KG1 (cell line): ENCODE data around the gene NEFH.

Source experiments
- DNase-seq: peaks from one replicate; lab custom pipeline; 2025; lab: John Stamatoyannopoulos, UW

Gene NEFH

DNA sequence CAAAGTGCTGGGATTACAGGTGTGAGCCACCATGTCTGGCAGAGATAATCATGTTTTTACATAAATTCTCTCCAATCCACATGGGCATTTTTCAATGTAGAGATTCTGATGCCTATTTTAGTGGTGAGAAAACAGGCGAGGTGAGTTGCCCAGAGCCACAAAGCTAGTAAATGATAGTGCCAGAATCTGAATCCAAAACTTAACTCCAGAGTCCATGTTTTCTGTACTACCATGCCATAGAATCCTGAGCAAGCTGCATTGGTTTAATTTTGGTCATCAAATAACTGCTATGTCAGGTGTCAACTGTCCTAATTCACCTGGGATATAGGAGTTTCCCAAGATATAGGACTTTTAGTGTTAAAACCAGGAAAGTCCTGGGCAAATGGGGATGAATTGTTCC lies 13.6 kb downstream of the NEFH start:
- DNase-seq, result no peak

DNA sequence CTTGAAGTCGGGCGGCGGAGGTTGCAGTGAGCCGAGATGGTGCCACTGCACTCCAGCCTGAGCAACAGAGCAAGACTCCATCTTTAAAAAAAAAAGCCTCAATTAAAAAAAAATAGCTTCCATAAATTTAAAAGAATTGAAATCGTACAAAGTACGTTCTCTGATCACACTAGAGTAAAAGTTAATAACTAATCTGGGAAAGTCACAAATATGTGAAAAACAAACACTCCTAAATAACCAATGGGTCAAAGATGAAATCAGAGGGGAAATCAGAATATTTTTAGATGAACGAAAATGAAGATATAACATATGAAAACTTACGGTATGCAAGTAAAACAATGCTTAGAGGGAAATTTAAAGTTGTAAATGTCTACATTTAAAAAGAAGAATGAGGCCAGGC lies 19.8 kb downstream of the NEFH start:
- no peak for DNase-seq

DNA sequence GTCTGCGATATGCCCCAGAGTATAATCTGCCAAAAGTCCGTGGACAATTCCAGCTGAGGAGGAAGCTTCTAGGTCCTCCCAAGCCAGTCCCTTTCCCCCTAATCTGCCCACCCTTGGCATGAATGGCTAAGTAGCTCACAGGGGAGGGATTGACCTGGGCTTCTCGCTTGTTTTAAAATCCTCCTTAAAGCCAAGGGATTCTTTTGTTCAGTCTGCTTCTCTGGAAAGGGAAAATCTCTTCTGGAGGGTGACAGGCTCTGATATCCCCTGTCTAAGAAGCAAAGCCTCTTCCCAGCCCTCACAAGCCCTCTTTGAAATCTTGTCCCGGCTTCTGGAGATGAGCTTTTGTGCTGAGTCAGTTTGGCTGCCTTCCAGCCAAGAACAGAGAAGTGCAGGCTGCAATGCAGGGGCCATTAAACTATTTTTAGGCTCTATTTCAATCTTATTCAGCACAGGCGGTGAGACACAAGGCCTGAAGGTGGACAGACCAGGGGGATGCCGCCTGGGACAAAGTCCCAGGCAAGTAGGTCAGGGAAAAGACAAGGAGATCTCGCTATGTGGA lies 23.9 kb downstream of the NEFH start:
- no peak for DNase-seq

DNA sequence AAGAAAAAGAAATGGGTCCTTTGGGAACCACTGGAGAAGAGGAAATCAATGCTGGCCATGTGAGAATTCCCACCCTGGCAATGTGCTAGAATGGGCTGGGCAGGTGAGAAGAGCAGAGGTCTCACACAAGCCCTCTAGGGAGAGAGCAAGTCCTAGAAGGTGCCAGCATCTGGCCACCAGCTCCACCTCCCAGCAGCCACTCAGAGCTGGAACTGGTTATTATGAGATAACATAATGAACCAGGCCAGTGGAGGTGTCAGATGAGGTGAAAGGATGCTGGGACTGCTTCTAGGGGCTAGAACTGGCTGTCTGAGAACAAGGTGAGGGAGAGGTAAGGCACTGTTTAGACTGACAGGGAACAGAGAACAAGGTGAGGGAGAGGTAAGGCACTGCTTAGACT lies 29.3 kb downstream of the NEFH start:
- no peak for DNase-seq

DNA sequence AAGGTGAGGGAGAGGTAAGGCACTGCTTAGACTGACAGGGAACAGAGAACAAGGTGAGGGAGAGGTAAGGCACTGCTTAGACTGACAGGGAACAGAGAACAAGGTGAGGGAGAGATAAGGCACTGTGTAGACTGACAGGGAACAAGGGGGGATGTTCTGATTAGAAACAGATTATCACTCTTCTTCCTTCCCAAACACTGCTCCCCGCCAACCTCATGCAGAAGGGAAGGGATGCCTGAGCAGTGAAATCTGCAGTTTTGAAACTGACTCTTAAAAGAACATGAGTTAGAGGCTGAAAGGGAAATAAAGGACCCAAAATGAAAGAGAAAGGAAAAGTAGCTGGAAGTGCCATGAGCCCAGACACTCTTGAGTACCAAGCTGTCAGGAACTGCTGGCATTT lies 29.8 kb downstream of the NEFH start:
- no peak for DNase-seq

DNA sequence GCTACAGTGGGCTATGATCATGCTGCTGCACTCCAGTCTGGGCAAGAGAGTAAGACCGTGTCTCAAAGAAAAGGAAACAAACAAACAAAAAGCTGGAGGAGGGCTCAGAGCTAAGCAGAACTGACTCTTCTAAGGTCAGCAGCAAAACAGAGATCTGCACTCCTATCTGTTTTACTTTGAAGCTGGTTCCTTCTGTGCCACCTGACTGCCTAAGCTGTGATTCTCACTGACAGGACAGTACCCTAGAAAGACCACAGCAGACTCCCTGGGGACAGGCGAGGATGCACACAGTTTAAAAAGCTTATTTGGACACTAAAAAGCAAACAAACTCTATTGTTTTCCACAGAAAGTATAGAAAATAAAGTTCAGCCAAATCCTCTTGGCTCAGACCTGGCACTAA lies 30.5 kb downstream of the NEFH start:
- DNase-seq, result no peak

DNA sequence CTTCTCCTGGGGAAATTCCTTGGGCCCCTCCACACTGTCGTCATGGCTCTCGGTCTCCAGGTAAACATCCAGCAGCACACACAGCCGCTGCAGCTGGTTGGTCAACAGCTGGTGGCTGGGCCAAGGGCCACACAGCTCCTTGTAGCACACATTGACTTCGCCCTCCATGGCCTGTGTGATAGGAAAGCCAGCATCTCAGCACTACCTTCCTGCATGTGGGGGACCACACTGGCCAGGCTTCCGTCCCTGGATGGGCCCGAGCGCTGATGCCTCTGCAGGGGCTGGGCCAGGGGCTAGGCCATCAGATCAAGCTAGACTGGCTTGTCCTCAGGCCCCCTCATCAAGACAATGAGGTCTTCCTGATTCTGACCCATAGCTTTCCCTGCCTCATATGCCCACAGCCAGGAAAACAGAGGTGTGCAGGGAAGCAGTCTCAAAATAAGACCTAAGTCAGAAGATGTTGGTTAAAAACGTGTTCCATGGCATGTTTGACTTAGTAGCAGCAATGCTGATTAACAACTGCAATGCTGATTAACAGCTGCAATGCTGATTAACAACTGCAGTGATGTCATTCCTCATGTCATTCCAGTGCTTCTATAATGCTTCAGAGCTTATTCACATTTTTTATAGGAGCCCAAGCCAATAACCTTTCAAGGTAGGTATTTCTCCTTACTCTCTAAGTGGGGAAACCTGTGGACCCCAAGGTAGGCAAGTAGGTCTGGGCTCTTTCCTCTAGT lies 31.3 kb downstream of the NEFH start:
- no peak for DNase-seq

DNA sequence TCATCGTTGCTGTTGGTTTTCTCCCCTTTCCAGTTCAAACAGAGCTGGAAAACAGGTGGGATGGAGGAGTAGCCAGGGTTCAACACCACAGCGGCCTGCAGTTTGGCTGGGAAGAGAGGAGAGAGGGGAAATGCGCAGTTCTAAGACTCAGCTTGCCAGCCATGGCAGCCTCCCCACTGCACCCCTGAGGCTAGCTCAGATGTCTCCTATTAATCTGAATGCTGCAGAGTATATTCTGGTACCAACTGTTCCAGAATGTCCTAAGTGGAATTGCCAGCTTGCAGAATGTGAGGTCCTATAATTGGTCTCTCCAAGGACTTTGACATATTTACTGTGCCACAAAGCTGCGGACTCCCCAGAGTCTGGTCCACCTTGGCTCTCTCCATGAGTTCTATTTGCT lies 32.0 kb downstream of the NEFH start:
- DNase-seq, result no peak

DNA sequence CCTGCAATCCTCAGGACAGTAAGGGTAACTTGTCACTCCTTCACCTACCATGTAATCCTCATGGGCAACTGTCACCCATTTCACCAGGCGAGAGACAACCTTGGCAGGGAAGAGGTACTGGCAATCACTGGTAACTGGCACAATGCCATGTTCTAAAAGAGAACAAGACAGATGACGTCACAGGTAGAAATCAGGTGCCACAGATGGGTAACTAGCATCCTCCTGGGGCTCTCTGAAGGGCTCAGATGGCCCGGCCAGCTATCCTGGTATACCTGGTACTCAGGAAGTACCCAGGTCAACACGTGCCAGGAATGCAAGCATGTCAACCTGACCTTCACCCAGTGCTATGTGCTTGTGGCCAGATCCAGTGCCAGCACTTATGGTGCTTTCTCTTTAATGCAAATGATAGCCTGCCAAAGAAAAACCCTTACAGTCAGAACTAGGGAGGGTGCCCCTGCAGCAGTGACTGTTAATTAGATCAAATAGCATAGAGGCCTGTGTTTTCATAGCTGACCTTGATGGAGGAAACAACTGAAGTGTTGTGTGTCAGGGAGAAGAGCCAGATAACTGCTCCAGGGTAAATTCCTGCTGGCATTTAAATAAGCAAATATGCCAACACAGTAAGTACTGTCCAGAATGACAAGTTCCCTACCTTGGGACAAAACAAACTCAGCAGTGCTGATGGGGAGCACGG lies 37.3 kb downstream of the NEFH start:
- DNase-seq, result no peak

DNA sequence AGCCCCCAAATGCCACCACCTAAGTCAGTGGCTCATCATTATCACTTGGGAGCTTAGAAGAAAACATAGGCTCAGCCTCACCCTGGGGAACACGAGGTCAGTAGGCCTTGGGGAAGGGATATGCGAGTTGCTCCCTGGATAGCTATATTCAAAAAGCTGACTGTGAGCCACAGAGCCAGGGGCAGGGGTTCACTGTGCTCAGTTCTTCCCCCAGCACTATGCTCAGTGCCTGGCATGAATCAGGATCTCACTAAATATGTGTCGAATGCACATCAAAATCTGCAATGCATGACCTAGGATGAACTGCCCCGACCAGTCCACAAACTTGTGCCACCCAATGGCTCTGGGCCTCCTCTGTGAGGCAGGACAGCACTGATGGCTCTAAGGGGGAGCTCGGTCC lies 38.4 kb downstream of the NEFH start:
- DNase-seq, result no peak

DNA sequence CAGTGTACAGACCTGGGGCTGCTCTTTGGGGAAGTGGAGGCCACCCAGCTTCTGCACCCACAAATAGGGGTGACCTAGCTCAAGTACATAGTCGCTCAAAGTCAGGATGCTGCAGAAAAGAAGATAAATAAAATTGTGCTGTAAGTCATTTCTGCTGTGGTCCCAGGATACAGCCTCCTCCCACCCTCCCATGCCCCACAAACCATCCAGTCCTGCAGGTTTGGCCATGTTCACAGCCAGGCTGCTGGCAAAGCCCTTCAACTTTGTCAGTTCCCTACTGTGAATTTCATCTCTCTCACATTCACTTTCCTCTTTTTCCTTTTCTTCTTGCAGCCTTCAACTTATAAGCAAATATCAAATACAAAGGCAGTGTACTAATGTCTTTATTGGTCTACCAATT lies 40.0 kb downstream of the NEFH start:
- DNase-seq, result no peak

DNA sequence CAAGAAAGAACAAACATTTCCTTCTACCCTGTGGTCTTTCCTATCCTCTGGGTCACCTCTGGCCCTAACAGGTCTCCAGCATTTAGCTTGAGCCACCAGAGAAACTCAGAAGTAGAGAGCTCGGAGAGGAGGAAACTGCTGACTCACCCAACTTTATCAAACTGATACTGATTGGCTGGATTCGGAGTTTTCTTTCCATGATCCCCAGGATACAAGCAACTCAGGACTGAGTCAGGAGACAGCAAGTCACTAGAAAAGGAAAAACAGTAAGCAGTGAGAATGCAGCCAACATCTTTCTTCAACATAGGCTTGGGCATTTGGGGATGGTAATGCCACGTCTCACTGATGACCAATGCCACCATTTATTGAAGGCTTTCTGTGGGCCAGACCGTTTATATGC lies 40.8 kb downstream of the NEFH start:
- DNase-seq, result no peak

DNA sequence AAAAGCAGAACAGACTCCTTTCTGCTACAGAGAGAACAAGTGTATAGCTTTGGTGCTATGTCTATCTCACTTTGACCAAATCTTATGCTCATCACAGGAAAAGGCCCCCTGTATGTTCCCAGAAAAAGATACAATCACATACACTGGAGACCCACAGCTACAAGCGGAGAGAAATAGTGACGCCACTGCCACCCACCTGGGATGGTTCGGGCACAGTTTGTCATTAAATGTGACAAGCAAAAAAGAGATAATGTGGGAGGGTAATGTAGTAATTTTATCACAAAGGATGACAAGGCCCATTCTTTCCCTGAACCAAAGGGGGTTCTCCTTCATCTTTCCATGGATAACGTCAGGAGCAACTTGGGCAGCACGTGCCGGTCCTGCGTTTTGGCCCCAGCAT lies 41.5 kb downstream of the NEFH start:
- no peak for DNase-seq

DNA sequence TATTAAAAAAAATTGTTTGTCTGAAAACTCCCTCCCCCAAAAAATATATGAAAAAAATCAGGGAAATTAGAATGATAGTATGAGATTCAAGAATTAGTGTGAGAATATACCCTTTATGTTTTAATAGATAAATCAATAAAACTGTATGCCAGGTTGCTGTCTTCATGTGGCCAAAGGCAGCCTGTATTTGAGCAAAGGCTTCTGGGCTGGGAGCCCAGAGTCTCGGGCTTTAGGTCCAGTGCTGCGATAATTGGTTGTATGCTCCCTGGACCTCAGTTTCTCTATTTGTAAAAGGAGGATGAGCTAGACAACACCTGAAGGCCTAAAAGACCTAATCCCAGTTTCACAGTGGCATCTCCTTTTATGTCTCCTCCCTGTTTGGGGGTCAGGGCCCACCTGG lies 43.7 kb downstream of the NEFH start:
- no peak for DNase-seq

DNA sequence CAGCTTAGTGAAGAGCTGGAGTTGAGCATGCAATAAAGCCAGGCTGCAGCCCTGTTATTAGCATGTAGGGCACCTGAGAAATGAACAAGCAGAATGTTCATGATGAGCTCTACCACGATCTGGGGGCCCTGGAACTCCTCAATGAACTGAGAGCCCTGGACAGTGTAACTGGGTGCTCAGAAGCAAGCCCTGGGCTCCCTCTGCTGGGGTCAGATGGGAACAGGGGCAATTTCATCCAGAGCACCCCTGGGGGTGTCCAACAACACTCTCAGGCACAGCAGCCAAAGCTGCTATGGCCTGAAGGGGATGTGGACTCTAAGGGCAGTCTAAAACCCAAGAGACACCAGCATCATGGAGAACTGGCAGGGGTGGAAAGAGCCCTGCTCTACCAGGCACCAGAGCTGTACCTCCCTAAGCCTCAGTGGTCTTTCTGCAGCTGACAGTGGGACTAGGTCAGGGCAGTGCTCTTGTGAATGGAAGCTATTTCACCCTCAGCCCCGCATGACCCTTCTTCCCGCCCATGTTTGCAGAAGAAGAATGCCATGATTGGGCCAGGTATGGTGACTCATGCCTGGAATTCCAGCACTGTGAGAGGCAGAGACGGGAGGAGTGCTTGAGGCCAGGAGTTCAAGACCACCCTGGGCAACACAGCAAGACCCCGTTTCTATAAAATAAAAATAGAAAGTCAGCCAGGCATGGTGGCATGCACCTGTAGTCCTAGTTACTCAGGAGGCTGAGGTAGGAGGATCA lies 44.6 kb downstream of the NEFH start:
- no peak for DNase-seq

DNA sequence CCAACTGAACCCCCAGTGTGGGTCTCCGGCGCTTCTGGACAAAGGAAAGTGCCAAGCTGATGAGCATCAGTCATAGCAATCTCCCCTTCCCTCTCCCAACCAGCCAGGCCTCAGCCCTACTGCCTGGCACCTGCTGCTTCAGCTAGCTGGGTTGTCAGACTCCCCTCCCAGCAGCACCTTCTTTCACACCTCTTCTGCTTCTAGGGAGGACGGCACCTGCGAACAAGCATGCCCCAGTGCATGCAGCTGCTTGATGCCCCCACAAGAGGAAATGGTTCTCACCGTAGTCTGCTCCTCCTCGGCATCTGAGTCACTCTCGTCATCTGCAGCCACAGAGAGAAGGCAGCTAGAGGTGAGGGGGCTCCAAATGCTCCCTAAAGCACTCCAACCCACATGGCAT lies 48.1 kb downstream of the NEFH start:
- no peak for DNase-seq

DNA sequence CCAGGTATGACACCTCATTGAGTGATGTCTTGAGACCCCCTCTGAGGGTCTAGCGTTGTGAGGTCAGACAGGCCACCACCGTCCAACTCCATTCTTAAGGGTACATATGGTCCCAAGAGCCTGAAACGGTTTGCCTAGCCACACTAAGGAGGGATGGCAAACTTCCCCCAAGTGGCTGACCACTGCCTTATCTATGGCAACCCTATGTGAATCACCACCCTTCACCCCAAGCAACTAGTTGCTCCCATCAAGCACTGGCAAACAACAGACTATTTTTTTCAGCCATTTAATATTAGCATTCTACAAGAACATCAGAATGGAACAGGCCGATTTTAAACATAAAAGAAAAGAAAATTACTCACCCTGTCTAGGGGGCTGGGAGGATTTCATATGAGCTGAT lies 50.7 kb downstream of the NEFH start:
- DNase-seq, result no peak

DNA sequence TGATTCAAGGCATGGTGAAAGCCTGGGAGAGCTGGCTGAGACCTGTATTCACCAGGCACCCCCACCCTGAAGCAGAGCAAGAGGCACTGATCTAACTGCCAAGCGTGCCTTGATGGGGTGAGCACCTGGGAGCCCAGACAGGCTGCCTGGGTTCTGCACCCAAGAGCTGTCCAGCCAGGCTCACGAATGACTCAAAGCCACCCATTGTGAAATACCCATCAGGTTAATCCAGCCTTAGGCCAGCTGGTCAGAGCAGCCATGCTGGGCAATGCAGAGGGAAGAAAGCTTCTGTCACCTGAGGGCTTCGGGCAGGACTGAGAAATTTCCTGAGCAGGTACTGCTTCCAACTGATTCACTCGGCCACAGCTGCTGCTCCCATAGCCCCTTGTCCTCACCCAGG lies 51.4 kb downstream of the NEFH start:
- DNase-seq, result no peak

DNA sequence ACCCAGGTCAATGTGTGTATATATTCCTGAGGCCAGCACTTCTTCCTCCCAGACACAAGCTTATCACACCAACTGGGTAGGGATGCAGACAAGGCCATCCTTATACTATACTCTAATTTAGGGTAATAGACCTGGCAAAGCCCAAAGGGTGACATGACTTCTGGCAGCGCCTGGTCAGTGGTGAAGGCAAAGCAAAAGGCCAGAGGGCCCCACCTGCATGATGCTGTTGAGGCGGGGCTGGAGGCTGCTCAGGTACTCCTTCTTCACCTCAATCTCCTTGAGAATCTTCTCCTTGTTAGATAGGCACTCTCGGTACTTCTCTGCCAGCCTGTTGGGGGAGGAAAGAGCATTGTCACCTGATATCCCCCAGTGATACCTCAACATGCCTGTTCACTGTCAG lies 56.4 kb downstream of the NEFH start:
- DNase-seq, result no peak

DNA sequence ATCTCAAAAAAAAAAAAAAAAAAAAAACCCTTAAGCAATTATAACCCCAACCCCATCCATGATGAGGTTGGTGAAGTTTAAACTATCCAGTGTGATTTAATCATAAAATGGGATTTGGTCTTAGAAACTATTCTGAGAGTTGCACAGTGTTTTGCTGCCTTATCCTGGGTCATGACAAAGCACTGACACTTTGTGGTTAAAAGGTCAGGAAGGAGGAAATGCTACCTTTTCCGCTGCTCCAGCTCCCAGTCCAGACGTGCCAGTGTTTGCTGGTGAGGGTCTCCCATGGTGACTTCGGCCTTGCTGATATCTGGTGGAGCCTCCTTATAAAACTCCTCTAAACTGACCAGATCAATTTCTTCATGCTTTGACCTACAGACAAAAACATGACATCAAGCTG lies 59.1 kb downstream of the NEFH start:
- no peak for DNase-seq
